Inflammatory macrophage treated with lipopolysaccharide for 1 hour (primary cell): ENCODE measurements around the gene CD160.
"Not testable (repeated sequence)": the region's sequence is repeated elsewhere in the genome, so short reads cannot be mapped to it uniquely, and the experiment has no call there.

Source experiments
- DNase-seq, 2 donors: peaks; one replicate each; pipeline ENCODE4 v3.0.0-alpha.2; 2020 to 2022

CD160 gene

DNA sequence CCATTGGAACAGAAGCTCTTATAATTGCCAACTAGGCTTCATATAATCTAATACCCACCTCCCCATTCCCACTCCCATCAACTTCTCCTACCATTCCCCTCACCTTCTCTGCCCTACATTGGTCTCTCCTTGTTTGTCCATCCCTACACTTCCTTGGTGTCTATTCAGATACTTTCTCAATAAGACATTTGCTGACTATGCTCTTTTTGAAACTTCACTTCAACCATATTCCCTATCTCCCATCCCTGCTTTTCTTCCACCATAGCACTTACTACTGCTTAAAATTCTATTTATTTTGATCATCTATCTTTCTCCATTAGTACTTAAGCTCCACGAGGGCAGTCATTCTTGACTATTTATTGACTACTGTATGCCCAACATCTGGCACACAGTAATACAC is 40.4 kb downstream of the CD160 start:
- DNase-seq: no peak

GRCh38 chr1:145760395-145760949 is 41.2 kb downstream of the CD160 start:
- DNase-seq: not testable (repeated sequence)

DNA sequence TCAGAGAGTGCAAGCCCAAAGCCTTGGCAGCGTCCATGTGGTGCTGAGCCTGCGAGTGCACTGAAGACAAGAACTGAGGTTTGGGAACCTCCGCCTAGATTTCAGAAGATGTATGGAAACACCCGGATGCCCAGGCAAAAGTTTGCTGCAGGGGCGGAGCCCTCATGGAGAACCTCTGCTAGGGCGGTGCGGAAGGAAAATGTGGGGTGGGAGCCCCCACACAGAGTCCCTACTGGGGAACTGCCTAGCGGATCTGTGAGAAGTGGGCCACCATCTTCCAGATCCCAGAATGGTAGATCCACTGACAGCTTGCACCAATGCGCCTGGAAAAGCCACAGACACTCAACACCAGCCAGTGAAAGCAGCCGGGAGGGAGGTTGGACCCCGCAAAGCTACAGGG is 42.2 kb downstream of the CD160 start:
- DNase-seq: not testable (repeated sequence)

DNA sequence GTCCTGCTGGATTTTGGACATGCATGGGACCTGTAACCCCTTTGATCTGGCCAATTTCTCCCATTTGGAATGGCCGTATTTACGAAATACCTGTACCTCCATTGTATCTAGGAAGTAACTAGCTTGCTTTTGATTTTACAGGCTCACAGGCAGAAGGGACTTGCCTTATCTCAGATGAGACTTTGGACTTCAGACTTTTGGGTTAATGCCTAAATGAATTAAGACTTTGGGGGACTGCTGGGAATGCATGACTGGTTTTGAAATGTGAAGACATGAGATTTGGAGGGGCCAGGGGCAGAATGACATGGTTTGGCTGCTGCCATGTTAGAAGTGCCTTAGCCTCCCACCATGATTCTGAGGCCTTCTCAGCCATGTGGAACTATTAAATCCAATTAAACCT is 42.7 kb downstream of the CD160 start:
- not testable (repeated sequence) for DNase-seq

DNA sequence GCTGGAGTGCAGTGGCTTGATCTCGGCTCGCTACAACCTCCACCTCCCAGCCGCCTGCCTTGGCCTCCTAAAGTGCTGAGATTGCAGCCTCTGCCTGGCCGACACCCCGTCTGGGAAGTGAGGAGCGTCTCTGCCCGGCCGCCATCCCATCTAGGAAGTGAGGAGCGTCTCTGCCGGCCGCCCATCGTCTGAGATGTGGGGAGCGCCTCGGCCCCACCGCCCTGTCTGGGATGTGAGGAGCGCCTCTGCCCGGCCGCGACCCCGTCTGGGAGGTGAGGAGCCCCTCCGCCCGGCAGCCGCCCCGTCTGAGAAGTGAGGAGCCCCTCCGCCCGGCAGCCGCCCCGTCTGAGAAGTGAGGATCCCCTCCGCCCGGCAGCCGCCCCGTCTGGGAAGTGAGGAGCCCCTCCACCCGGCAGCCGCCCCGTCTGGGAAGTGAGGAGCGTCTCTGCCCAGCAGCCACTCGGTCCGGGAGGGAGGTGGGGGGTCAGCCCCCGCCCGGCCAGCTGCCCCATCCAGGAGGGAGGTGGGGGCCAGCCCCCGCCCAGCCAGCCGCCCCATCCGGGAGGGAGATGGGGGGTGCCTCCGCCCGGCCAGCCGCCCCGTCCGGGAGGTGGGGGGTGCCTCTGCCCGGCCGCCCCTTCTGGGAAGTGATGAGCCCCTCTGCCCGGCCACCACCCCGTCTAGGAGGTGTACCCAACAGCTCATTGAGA is 45.1 kb downstream of the CD160 start:
- not testable (repeated sequence) for DNase-seq

- not testable (repeated sequence) for DNase-seq
These were observed 45.8 kb downstream of the CD160 start for GRCh38 chr1:145765127-145765526.

GRCh38 chr1:145765585-145766360 is 46.5 kb downstream of the CD160 start:
- not testable (repeated sequence) for DNase-seq

DNA sequence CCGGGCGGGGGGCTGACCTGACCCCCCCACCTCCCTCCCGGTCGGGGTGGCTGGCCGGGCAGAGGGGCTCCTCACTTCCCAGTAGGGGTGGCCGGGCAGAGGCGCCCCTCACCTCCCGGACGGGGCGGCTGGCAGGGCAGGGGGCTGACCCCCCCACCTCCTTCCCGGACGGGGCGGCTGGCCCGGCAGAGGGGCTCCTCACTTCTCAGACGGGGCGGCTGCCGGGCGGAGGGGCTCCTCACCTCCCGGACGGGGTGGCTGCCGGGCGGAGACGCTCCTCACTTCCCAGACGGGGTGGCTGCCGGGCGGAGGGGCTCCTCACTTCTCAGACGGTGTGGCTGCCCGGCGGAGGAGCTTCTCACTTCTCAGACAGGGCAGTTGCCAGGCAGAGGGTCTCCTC is 47.6 kb downstream of the CD160 start:
- DNase-seq: not testable (repeated sequence)

- DNase-seq: not testable (repeated sequence)
These were observed 48.7 kb downstream of the CD160 start for GRCh38 chr1:145768004-145768403.

- DNase-seq: no peak
These were observed 51.8 kb downstream of the CD160 start for GRCh38 chr1:145771056-145771455.

DNA sequence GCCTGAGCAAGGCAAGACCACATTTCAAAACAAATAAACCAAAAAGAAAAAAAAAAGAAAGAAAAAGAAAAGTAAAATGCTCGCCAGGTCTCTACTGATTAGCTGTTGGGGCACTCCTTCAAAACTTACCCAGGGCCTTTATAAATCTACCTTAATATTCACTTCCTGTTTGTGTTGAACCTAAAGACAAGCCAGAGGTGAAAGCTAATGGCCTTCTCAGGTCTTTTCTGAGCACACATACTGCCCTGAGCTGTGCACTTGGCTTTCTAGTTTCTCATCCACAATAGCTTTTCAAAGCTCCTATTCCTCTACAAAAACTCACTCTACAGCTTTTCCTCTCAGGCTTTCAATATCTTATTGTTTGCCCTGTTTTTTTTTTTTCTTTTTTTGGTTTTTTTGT is 54.1 kb downstream of the CD160 start:
- no peak for DNase-seq

DNA sequence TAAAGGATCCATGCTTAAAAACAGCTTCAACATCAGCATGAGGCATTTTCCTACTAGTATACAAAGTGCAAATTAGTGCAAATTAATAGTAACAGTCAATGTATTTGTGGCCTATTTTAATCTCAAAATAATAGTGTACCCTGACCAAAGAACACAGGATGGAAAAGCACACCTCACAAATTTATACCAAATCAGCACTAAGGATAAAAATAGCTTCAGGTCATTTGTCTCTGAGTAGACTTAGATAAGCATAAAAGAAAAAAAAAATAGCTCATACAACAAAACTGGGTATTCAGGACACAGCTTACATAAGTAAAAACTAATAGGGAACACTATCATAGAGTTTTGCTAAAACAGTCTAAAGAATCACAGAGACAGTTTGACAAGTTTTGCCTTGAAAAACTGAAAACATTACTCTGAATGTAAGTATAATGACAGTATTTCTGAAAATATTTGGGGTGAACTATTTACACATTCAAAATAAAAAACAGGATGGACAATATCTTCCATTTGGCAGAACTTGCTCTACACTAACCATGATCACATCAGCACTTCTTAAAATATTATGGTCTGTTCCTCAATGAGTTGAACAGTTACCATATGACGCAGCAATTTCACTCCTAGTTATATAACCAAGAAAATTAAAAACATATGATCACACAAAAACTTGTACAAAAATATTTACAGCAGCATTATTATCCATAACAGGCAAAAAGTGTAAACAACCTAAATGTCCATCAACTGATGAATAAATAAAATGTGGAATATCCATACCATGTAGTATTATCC is 58.3 kb downstream of the CD160 start:
- DNase-seq: no peak

DNA sequence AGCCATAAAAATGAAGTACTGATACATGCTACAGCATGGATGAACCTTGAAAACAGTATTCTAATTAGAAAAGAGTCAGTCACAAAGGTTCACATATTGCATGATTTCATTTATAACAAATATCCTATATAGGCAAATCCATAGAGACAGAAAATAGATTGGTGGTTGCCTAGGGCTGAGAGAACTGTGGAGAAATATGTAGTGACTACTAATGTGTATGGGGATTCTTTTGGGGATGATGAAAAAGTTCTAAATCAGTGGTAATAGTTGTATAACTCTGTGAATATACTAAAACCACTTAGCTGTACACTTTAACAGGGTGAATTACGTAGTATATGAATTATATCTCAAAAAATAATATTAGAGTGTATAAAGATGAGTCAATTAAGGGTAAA is 58.8 kb downstream of the CD160 start:
- no peak for DNase-seq

- DNase-seq: no peak
These were observed 63.2 kb downstream of the CD160 start for GRCh38 chr1:145782272-145783099.

DNA sequence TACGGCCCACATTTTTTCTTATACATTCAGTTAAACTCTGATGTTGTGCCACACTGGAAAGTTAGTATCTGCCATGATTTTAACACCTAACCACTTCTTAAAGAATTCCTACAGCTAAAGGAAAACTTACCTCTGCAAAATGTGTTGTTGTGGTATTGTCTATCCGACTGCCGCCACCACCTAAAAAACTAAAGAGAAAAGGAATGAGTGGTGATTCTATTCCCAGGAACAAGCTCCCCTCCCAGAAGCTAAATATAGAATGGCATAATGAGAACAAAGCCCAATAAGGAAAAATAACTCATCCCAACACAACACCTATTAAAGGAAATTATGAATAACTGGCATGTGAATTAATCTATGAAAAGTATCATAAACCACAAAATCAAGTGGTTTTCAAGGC is 65.1 kb downstream of the CD160 start:
- no peak for DNase-seq

GRCh38 chr1:145785547-145785946 is 66.2 kb downstream of the CD160 start:
- DNase-seq: no peak

DNA sequence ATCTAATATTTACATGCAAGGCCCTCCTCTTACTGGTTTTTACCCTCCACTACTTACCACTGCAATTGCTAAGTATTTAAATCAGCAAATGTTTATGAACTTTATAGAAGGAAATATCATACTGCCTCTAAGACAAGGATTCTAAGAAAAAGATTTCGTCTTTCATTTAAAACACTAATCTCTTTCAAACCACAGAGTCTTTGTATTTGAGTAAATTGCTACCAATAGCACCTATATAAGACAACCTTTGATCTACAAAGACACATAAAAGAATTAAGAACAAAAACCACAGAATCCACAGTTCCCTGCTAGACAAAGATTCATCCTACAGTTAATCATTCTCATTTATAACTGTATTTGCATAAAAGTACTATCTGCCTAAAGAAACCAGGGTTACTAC is 67.0 kb downstream of the CD160 start:
- no peak for DNase-seq

- DNase-seq: no peak
These were observed 69.3 kb downstream of the CD160 start for GRCh38 chr1:145788580-145788979.
